ENCODE data around the gene MZF1.
"Not testable (repeated sequence)": the region's sequence is repeated elsewhere in the genome, so short reads cannot be mapped to it uniquely, and the experiment has no call there.

The MZF1 gene

GRCh38 chr19:58572818-58573657 lies at the start of gene MZF1:
Gene MZF1, minus strand, starts transcription at chr19:58573335. Its CDS starts 1,946 bp downstream, at chr19:58571389.
- no peak for TF ChIP-seq CTCF (IDR thresholded peaks at IDR 0.05; ENCODE audit: extremely low read depth, missing control alignments)
- peak; percentile 96 for DNase-seq (ENCODE audit: low spot score)

- not testable (repeated sequence) for DNase-seq (ENCODE audit: low spot score)
Measured at GRCh38 chr19:58607213-58607612, 34.1 kb upstream of the MZF1 start.

- DNase-seq (ENCODE audit: low spot score), result not testable (repeated sequence)
Measured at GRCh38 chr19:58606251-58606896, 33.2 kb upstream of the MZF1 start.

GRCh38 chr19:58586133-58586765 lies 13.1 kb upstream of the MZF1 start:
- DNase-seq (ENCODE audit: low spot score), result no peak
- no peak for TF ChIP-seq CTCF (IDR thresholded peaks at IDR 0.05; ENCODE audit: extremely low read depth, missing control alignments)

DNA sequence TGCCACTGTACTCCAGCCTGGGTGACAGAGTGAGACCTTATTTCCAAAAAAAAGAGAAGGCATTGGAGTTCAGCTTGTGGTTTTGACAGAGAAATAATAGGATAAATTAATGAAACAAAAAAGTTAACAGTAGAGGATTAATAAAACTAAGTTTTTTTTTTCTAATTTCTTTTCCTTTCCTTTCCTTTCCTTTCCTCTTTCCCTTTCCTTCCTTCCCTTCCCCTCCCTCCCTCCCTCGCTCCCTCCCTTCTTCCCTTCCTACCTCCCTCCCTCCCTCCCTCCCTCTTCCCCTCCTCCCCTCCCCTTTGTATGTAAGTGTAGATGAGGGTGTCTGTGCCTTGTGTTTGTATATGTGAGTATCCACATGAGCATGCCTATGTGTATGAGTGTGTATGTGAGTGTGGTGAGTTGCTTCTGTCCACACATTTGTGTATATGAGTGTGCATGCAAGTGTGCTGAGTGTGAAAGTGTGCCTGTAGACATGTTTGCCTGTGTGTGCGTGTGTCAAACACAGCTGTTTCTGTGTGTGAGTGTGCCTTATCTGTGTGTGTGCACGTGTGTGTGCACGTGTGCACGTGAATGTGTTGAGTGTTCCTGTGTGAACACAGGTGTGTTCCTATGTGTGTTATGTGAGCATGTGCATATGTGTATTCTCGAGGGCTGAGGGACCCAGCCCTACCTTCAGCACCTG lies 12.5 kb upstream of the MZF1 start:
- no peak for DNase-seq (ENCODE audit: low spot score)

GRCh38 chr19:58584498-58585441 lies 11.6 kb upstream of the MZF1 start:
- DNase-seq (ENCODE audit: low spot score), result no peak
- no peak for TF ChIP-seq CTCF (IDR thresholded peaks at IDR 0.05; ENCODE audit: extremely low read depth, missing control alignments)

More for the DNA sequence above, 12.5 kb upstream of the MZF1 start:
- TF ChIP-seq CTCF (IDR thresholded peaks at IDR 0.05; ENCODE audit: extremely low read depth, missing control alignments), result no peak

DNA sequence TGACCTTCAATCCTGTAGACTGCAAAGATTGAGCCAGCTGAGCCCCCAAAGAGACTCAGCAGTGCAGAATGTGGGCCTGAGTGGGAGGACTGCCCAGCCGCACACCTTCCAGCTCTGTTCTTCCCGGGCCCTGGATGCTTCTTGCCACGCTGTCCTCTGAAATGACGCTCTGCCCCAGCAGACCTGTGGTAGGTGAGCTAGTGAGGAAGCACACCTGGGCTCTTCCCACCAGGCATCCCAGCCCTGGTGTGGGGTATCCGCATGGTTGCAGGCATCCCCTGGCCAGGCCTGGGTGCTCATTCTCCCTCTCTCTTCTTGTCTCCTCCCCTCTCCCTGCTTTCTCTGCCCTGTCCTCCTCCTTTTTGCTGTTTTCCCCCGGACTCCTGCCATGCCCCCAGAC lies 9.8 kb upstream of the MZF1 start:
- no peak for TF ChIP-seq CTCF (IDR thresholded peaks at IDR 0.05; ENCODE audit: extremely low read depth, missing control alignments)
- no peak for DNase-seq (ENCODE audit: low spot score)
